ENCODE measurements around the gene AGBL5. TPM values are rescaled to one million over a fixed set of nuclear protein-coding genes. Genes with fewer than 3 reads are reported as not detected.

The AGBL5 gene
- total and polyA plus RNA-seq, 2 donors (not counting 1 experiment from before 2014, with no cell fraction given), result 19.8 to 20.9 TPM

DNA sequence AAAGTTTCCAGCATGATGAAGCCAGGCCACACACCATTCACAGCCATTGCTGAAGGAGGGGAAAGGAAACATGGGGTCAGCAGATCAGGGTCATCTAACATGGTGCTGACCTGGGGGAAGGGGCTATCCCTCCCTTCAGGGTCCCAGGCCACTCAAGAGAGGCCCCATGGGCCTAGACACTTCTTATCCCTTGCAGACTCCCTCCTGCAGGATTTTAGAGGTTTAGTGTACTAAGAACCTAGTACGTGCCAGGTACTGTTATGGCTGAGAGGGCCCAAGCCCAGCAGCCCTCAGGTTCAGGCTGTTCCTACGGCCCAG, 43.9 kb downstream of the AGBL5 start:
- no peaks in the 10 kb centered on the region for H3K27me3 ChIP-seq (ENCODE audit: control insufficient read depth, insufficient read depth, low read length)
- H4K20me1 ChIP-seq (ENCODE audit: control insufficient read depth, extremely low read depth, insufficient read depth, low read length), result no peaks in the 10 kb centered on the region
- DNase-seq (ENCODE audit: low read depth in 2 of 2), result no peak
- no peak overlapping the region for H3K4me3 ChIP-seq (replicated peaks in 1 of 4; ENCODE audit: control extremely low read depth in 1 of 4, insufficient read depth in 1 of 4, low read depth in 3 of 4, low read length in 4 of 4)
- no peak overlapping the region for H3K4me2 ChIP-seq (ENCODE audit: extremely low read depth, insufficient read depth, low read length)
- no peak overlapping the region for H3K27ac ChIP-seq (ENCODE audit: insufficient read depth, low read length)
- no peaks in the 10 kb centered on the region for H3K4me1 ChIP-seq (ENCODE audit: control insufficient read depth, extremely low read depth, insufficient read depth, low read length)
- no peak overlapping the region for H3K9ac ChIP-seq (ENCODE audit: insufficient read depth, low read length)
- no peak overlapping the region for H2AFZ ChIP-seq (ENCODE audit: low read length)
- H3K9me3 ChIP-seq (ENCODE audit: control insufficient read depth, insufficient read depth, low read depth, low read length), result no peaks in the 10 kb centered on the region
- no peaks in the 10 kb centered on the region for H3K79me2 ChIP-seq (ENCODE audit: control insufficient read depth, insufficient read depth, low read length)
- TF ChIP-seq EZH2 (IDR thresholded peaks at IDR 0.05; ENCODE audit: low read length, missing control alignments), result no peak
- TF ChIP-seq CTCF (conservative IDR thresholded peaks at IDR 0.05 in 1 of 2, IDR thresholded peaks at IDR 0.05 in 1 of 2; ENCODE audit: low read depth in 1 of 2, low read length in 2 of 2), result no peak
- H3K36me3 ChIP-seq (ENCODE audit: control insufficient read depth, insufficient read depth, low read length), result no peaks in the 10 kb centered on the region

GRCh38 chr2:27095745-27096651, 44.5 kb downstream of the AGBL5 start:
- Histone ChIP-seq H3K4me2 (ENCODE audit: extremely low read depth, insufficient read depth, low read length) (peak overlapping the region; percentile 44), H3K27ac (ENCODE audit: insufficient read depth, low read length) (no peak overlapping the region), H4K20me1 (ENCODE audit: control insufficient read depth, extremely low read depth, insufficient read depth, low read length) (no peaks in the 10 kb centered on the region), H3K36me3 (ENCODE audit: control insufficient read depth, insufficient read depth, low read length) (no peaks in the 10 kb centered on the region), H3K4me3 (replicated peaks in 1 of 4; ENCODE audit: control extremely low read depth in 1 of 4, insufficient read depth in 1 of 4, low read depth in 3 of 4, low read length in 4 of 4) (peak overlapping the region in 2 of 4 experiments; percentile 34 to 38), H3K27me3 (ENCODE audit: control insufficient read depth, insufficient read depth, low read length) (no peaks in the 10 kb centered on the region), H3K79me2 (ENCODE audit: control insufficient read depth, insufficient read depth, low read length) (no peaks in the 10 kb centered on the region), H3K4me1 (ENCODE audit: control insufficient read depth, extremely low read depth, insufficient read depth, low read length) (no peaks in the 10 kb centered on the region), H2AFZ (ENCODE audit: low read length) (peak overlapping the region; percentile 37), H3K9ac (ENCODE audit: insufficient read depth, low read length) (no peak overlapping the region), H3K9me3 (ENCODE audit: control insufficient read depth, insufficient read depth, low read depth, low read length) (no peaks in the 10 kb centered on the region)
- peak; percentile 42 to 63 for DNase-seq (ENCODE audit: low read depth in 2 of 2)
- TF ChIP-seq EZH2 (IDR thresholded peaks at IDR 0.05; ENCODE audit: low read length, missing control alignments) (no peak), CTCF (conservative IDR thresholded peaks at IDR 0.05 in 1 of 2, IDR thresholded peaks at IDR 0.05 in 1 of 2; ENCODE audit: low read depth in 1 of 2, low read length in 2 of 2) (no peak)

GRCh38 chr2:27096748-27097297, 45.4 kb downstream of the AGBL5 start:
- no peaks in the 10 kb centered on the region for H3K27me3 ChIP-seq (ENCODE audit: control insufficient read depth, insufficient read depth, low read length)
- H3K9ac ChIP-seq (ENCODE audit: insufficient read depth, low read length), result no peak overlapping the region
- no peaks in the 10 kb centered on the region for H3K4me1 ChIP-seq (ENCODE audit: control insufficient read depth, extremely low read depth, insufficient read depth, low read length)
- H3K4me3 ChIP-seq (replicated peaks in 1 of 4; ENCODE audit: control extremely low read depth in 1 of 4, insufficient read depth in 1 of 4, low read depth in 3 of 4, low read length in 4 of 4), result no peak overlapping the region
- DNase-seq (ENCODE audit: low read depth in 2 of 2), result no peak
- no peaks in the 10 kb centered on the region for H3K79me2 ChIP-seq (ENCODE audit: control insufficient read depth, insufficient read depth, low read length)
- H3K27ac ChIP-seq (ENCODE audit: insufficient read depth, low read length), result no peak overlapping the region
- no peaks in the 10 kb centered on the region for H3K9me3 ChIP-seq (ENCODE audit: control insufficient read depth, insufficient read depth, low read depth, low read length)
- no peaks in the 10 kb centered on the region for H4K20me1 ChIP-seq (ENCODE audit: control insufficient read depth, extremely low read depth, insufficient read depth, low read length)
- TF ChIP-seq CTCF (conservative IDR thresholded peaks at IDR 0.05 in 1 of 2, IDR thresholded peaks at IDR 0.05 in 1 of 2; ENCODE audit: low read depth in 1 of 2, low read length in 2 of 2) (no peak), EZH2 (IDR thresholded peaks at IDR 0.05; ENCODE audit: low read length, missing control alignments) (no peak)
- no peak overlapping the region for H3K4me2 ChIP-seq (ENCODE audit: extremely low read depth, insufficient read depth, low read length)
- H3K36me3 ChIP-seq (ENCODE audit: control insufficient read depth, insufficient read depth, low read length), result no peaks in the 10 kb centered on the region
- no peak overlapping the region for H2AFZ ChIP-seq (ENCODE audit: low read length)

All from fibroblast of lung (primary cell).